ENCODE measurements around the gene EIF4G1.

DNA sequence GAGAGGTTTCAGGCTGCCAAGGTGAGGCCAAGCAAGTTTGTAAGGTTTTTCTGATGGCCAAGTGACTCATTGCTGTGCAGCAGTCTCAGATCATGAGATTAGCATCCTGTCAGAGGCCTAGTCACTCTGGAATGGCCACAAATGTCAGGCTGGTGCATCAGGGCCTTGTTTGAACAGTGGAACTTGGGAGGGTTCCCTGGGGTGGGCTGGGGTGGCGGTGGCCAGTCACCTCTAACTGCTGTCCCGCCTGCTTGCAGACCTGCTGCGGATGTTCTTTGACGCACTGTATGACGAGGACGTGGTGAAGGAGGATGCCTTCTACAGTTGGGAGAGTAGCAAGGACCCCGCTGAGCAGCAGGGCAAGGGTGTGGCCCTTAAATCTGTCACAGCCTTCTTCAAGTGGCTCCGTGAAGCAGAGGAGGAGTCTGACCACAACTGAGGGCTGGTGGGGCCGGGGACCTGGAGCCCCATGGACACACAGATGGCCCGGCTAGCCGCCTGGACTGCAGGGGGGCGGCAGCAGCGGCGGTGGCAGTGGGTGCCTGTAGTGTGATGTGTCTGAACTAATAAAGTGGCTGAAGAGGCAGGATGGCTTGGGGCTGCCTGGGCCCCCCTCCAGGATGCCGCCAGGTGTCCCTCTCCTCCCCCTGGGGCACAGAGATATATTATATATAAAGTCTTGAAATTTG, 20.2 kb downstream of the EIF4G1 start:
- TF ChIP-seq, protein P1, sequence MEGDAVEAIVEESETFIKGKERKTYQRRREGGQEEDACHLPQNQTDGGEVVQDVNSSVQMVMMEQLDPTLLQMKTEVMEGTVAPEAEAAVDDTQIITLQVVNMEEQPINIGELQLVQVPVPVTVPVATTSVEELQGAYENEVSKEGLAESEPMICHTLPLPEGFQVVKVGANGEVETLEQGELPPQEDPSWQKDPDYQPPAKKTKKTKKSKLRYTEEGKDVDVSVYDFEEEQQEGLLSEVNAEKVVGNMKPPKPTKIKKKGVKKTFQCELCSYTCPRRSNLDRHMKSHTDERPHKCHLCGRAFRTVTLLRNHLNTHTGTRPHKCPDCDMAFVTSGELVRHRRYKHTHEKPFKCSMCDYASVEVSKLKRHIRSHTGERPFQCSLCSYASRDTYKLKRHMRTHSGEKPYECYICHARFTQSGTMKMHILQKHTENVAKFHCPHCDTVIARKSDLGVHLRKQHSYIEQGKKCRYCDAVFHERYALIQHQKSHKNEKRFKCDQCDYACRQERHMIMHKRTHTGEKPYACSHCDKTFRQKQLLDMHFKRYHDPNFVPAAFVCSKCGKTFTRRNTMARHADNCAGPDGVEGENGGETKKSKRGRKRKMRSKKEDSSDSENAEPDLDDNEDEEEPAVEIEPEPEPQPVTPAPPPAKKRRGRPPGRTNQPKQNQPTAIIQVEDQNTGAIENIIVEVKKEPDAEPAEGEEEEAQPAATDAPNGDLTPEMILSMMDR (conservative IDR thresholded peaks at IDR 0.05; ENCODE audit: low read length), result no peak
- no peak for TF ChIP-seq EZH2phosphoT487 (IDR thresholded peaks at IDR 0.05; ENCODE audit: borderline replicate concordance)
